Measurements from ENCODE around the gene PCDHGA1.
A peak's percentile ranks its signal among the peaks of the same experiment; 100 is the strongest.

PCDHGA1 gene

GRCh38 chr5:141510850-141511601 is 180.7 kb downstream of the PCDHGA1 start:
- peak overlapping the region; percentile 79 for H3K4me3 ChIP-seq (ENCODE audit: low read length)
- peak overlapping the region; percentile 97 for H3K4me2 ChIP-seq (ENCODE audit: low read length)
- peaks cover 100% of the 10 kb centered on the region for H3K4me1 ChIP-seq (ENCODE audit: control insufficient read depth, low read length)
- peaks cover 67% of the 10 kb centered on the region for H3F3A ChIP-seq (ENCODE audit: control insufficient read depth, insufficient read depth)
- no peaks in the 10 kb centered on the region for H4K20me1 ChIP-seq (ENCODE audit: control insufficient read depth, insufficient read depth, low read depth, low read length)
- no peaks in the 10 kb centered on the region for H3K9me3 ChIP-seq (ENCODE audit: control insufficient read depth, insufficient read depth, low read length)
- peaks cover 77% of the 10 kb centered on the region for H3K36me3 ChIP-seq (ENCODE audit: control insufficient read depth, low read length)
- peaks cover 23% of the 10 kb centered on the region for H3K79me2 ChIP-seq (ENCODE audit: control insufficient read depth, low read length)
- peak overlapping the region; percentile 100 for H3K27ac ChIP-seq (ENCODE audit: low read depth, low read length)
- no peaks in the 10 kb centered on the region for H3K9me2 ChIP-seq (replicated peaks; ENCODE audit: control insufficient read depth, low read length)
- H3K27me3 ChIP-seq (ENCODE audit: control insufficient read depth, low read length), result no peaks in the 10 kb centered on the region
- TF ChIP-seq CTCF (IDR thresholded peaks at IDR 0.05; ENCODE audit: low read depth, low read length, poor library complexity, severe bottlenecking) (no peak), EZH2phosphoT487 (IDR thresholded peaks at IDR 0.05; ENCODE audit: borderline replicate concordance, low read length) (no peak)

- TF ChIP-seq EZH2phosphoT487 (IDR thresholded peaks at IDR 0.05; ENCODE audit: borderline replicate concordance, low read length), result no peak
- TF ChIP-seq CTCF (IDR thresholded peaks at IDR 0.05; ENCODE audit: low read depth, low read length, poor library complexity, severe bottlenecking), result no peak
- Histone ChIP-seq H3K79me2 (ENCODE audit: control insufficient read depth, low read length) (peaks cover 23% of the 10 kb centered on the region), H3K27ac (ENCODE audit: low read depth, low read length) (peak overlapping the region; percentile 100), H3K4me2 (ENCODE audit: low read length) (peak overlapping the region; percentile 97), H3K9me2 (replicated peaks; ENCODE audit: control insufficient read depth, low read length) (no peaks in the 10 kb centered on the region), H3K36me3 (ENCODE audit: control insufficient read depth, low read length) (peaks cover 78% of the 10 kb centered on the region), H3K27me3 (ENCODE audit: control insufficient read depth, low read length) (no peaks in the 10 kb centered on the region), H3K4me1 (ENCODE audit: control insufficient read depth, low read length) (peaks cover 100% of the 10 kb centered on the region), H3F3A (ENCODE audit: control insufficient read depth, insufficient read depth) (peaks cover 61% of the 10 kb centered on the region), H3K4me3 (ENCODE audit: low read length) (peak overlapping the region; percentile 79), H4K20me1 (ENCODE audit: control insufficient read depth, insufficient read depth, low read depth, low read length) (no peaks in the 10 kb centered on the region), H3K9me3 (ENCODE audit: control insufficient read depth, insufficient read depth, low read length) (no peaks in the 10 kb centered on the region)
Observed at GRCh38 chr5:141511771-141512325, 181.5 kb downstream of the PCDHGA1 start.

GRCh38 chr5:141512390-141512910 is 182.1 kb downstream of the PCDHGA1 start:
- Histone ChIP-seq H4K20me1 (ENCODE audit: control insufficient read depth, insufficient read depth, low read depth, low read length) (no peaks in the 10 kb centered on the region), H3K4me2 (ENCODE audit: low read length) (peak overlapping the region; percentile 97), H3K79me2 (ENCODE audit: control insufficient read depth, low read length) (peaks cover 23% of the 10 kb centered on the region), H3K27me3 (ENCODE audit: control insufficient read depth, low read length) (no peaks in the 10 kb centered on the region), H3K36me3 (ENCODE audit: control insufficient read depth, low read length) (peaks cover 78% of the 10 kb centered on the region), H3F3A (ENCODE audit: control insufficient read depth, insufficient read depth) (peaks cover 57% of the 10 kb centered on the region), H3K4me3 (ENCODE audit: low read length) (peak overlapping the region; percentile 79), H3K4me1 (ENCODE audit: control insufficient read depth, low read length) (peaks cover 98% of the 10 kb centered on the region), H3K27ac (ENCODE audit: low read depth, low read length) (peak overlapping the region; percentile 100), H3K9me3 (ENCODE audit: control insufficient read depth, insufficient read depth, low read length) (no peaks in the 10 kb centered on the region), H3K9me2 (replicated peaks; ENCODE audit: control insufficient read depth, low read length) (no peaks in the 10 kb centered on the region)
- TF ChIP-seq CTCF (IDR thresholded peaks at IDR 0.05; ENCODE audit: low read depth, low read length, poor library complexity, severe bottlenecking) (peak; percentile 97), EZH2phosphoT487 (IDR thresholded peaks at IDR 0.05; ENCODE audit: borderline replicate concordance, low read length) (no peak)

Data from DOHH2 (cell line).